Suppressor macrophage treated with lipopolysaccharide for 1 hour (primary cell): ENCODE results near the gene TCF12.

Source experiments
- DNase-seq, 3 donors: peaks; one replicate each; pipeline ENCODE4 v3.0.0-alpha.2; 2020 to 2022

The TCF12 gene

DNA sequence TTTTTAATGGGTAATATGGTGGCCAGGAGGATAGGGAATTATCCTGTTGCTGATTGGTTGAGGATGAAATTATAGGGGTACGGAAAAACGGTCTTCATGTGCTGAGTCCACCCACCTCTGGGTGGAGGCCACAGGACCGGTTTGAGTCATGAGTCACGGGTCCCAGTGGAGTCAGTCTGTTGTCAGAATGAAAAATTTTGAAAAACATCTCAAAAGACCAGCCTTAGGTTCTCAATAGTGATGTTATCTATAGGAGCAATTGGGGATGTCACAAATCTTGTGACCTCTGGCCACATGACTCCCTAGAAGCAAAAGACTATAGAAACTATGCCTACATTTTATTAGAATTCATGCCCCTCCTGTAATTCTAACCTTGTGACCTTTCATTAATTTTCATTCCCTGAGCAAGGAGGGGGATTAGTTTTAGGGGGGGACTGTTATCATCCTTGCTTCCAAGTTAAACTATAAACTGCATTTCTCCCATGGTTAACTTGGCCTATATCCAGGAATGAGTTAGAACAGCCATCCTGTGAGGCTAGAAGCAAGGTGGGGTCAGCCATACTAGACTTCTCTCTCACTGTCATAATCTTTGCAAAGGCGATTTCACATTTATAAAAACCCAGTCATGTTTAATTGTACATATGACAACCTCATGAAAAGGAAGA, 101.2 kb downstream of the TCF12 start:
- no peak for DNase-seq

DNA sequence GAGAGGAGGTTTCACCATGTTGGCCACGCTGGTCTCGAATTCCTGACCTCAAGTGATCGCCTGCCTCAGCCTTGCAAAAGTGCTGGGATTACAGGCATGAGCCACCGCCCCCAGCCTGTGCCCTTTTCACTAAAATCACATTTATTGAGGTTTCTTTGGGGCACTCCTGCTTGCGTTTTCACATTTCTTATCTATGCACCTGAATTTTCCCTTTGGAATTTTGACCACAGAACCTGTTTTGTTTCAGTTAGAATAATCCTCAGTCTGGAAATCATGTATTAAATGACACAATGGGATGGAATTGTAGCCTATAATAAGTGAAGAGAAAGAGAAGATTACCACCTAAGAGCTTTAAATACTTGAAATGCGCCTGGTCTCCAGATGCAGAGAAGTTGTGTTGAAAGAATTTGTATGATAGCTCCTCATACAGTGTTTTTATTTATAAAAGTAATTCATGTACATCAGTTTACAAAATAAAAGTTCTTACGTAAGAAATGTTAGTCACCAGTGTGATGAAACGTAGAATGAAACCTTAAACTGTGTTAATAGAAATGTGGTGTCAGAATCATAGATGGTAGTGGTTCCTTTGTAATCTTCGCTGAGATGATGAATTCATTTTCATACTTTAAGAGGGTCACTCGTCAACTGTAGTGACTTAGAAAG, 107.0 kb downstream of the TCF12 start:
- DNase-seq, result peak; percentile 39 to 81 (median 80)

DNA sequence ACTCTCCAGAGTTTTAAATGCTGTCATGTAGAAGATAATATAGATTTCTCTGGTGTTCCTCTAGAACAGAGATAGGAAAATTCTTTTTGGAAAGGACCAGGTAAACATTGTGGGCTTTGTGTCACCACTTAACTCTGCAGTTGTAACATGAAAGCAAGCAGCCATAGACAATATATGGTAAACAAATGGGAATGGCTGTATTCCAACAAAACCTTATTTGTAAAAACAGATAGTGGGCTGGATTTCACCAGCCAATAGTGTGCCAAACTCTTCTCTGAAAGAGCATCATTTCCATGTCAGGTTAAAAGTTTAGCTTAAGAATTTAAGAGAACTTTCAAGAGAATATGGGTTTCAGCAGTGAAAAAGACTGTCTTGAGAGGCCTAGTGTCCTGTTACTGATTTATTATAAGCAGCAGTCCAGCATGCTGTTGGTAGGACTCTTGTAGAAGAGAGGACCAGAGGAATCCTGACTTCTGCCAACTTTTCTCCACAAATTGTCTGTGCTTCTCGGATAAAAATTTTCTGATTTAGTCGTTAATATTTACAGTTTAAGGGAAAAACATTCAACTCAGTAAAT, 107.7 kb downstream of the TCF12 start:
- no peak for DNase-seq

DNA sequence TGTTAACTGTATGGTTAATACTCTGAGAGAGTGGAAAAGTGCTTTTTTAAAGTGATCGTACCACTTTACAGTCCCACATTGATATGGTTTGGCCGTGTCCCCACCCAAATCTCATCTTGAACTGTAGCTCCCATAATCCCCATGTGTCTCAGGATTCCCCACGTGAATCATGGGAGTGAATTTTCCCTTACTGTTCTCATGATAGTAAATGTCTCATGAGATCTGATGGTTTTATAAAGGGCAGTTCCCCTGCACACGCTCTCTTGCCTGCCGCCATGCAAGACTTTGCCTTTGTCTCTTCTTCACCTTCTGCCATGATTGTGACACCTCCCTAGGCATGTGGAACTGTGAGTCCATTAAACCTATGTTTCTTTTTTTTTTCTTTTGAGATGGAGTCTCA, 109.2 kb downstream of the TCF12 start:
- no peak for DNase-seq

DNA sequence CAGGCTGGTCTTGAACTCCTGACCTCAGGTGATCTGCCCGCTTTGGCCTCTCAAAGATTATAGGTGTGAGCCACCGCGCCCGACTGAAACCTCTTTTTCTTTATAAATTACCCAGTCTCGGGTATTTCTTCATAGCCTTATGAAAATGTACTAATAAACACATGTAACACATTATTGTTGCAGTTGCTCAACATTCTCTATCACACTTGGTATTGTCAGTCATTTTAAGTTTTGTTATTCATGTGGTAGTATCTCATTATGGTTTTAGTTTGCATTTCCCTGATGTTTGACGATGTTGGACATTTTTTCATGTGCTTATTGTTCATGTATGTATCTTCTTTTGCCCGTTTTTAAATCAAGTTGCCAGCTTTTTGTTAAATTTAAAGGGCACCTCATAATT, 109.7 kb downstream of the TCF12 start:
- no peak for DNase-seq

DNA sequence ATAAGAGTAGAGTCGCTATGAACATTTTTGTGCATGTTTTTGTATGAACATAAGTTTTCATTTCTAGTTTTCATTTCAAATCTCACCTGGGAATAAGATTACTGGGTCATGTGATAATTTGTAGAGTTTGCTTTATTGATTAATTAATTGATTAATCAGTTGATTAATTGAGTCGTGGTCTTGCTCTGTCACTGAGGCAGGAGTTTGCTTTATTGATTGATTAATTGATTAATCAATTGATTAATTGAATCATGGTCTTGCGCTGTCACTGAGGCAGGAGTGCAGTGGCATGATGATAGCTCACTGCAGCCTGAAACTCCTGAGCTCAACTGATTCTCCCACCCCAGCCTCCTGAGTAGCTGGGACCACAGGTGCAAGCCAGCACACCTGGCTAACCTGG, 111.6 kb downstream of the TCF12 start:
- no peak for DNase-seq

DNA sequence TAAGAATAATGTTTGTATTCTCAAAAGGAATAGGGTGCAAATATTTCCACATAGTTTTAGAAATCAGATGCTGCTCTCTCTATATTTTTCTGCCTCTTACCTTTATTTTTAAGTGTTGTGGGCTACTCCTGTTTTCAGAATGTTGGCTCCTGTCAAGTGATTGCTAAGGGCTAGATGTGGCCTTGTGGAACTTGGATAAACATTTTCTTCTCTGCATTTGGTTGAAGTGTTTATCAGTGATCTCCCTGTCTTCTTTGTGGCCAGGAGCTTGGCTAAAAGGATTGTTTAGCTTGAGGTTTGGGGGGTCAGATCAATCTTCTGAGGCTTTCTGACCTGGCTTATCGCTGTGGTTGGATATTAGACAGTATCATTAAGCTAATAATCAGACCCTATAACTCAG, 112.6 kb downstream of the TCF12 start:
- DNase-seq, result no peak

DNA sequence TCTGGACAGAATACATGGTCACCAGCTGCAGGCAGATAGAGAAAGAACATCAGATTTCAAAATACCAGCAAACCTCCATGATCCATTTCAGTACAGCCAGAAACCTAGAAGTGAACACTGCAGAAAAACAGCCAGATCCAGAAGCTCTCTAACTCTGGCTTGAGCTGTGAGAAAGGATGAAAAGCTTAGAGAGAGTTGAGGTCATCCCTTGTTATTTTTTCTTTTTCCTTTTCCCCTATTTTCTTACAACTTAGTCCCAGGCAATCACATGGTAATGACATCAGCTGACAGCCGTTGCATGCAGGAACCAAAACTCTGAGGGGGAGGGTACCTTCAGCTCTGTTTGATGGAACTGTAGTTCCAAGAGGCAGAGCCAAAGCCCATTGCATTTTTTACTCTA, 113.2 kb downstream of the TCF12 start:
- DNase-seq, result peak; percentile 83 to 85 (median 84)

DNA sequence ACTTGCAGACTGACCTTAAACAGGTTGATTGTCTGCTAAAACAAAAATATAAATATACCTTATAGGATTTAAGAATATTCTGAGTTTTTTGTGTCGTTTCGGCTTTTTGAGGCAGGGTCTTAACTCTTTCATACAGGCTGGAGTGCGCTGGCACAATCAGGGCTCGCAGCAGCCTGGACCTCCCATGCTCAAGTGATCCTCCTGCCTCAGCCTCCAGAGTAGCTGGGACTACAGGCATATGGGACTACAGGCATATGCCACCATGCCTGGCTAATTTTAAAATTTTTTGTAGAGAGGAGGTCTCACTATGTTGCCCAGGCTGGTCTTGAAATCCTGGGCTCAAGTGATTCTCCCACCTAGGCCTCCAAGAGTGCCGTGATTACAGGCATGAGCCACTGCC, 113.9 kb downstream of the TCF12 start:
- DNase-seq, result no peak

DNA sequence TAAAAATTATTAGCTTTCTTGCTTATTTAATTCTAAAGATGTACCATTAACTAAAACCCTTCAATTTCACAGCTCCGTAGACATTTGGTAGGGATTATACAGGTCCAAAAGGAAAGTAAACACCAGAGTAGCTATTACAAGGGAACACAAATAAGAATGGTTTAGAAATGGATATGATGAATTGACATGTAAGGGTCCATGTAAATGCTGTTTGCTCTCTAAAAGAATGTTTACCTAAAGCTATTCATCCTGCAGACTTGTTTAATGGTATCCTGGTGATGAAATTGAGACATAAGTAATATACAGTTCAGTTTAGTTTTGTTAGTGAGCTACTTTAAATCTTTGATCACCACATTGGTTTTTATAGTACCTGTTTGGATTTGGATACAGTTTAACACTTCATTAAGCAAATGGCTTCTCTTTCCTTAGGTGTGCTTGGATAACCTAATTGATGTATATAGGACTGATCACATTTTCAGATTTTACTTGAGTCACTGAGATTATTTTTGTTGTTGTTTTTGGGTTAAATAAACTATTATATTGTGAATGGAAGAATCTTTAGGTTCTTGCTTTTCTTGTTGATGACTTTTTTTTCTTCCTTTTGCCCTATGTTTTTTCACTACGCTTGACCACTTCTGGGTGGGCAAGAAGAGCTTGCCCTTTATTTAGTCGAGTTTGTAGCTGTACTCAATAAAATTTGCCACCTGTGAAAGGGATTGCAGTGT, 115.4 kb downstream of the TCF12 start:
- DNase-seq, result no peak

DNA sequence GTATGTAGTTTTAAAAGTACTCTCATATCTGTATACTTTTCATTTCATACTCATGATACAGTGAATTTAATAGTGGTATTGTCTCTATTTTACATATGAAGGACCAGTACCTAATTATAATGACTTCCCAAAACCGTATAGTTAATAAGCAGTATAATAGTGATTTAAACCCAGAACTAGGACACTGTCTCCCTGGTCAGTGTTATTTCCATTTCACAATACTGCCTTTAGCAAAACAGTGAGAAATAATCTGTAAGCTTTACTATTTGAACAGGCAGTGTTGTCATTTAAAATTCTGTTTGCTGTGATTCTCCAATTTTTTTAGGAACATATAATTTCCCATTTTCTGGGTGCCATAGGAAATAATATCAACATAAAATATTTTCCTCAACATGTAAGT, 116.2 kb downstream of the TCF12 start:
- no peak for DNase-seq

DNA sequence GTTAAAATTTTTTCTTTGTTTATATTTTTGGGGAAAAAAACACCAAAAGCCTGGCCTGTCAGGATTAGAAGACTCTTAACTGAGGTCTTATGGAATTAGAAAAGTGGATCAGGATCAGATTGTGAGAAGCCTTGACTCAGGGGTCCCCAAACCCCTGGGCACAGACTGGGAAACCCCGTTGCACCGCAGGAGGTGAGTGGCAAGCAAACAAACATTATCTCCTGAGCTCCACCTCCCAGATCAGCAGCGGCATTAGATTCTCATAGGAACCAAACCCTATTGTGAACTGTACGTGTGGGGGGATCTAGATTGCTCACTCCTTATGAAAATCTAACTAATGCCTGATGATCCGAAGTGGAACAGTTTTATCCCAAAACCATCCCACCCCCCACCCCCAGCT, 117.2 kb downstream of the TCF12 start:
- DNase-seq, result no peak

DNA sequence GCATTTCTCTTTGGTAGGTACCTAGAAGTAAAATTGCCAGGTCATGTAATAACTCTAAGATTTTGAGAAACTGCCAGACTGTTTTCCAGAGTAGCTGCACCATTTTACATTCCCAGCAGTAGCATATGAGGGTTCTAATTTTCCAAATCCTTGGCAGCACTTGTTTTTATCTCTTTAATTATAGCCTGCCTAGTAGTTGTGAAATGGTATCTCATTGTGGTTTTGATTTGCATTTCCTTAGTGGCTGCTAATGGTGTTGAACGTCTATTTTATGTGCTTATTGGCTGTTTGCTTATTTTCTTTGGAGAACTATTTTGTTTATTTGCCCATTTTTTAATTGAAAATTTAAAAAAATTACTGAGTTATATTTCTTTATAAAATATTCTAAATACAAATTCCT, 117.9 kb downstream of the TCF12 start:
- no peak for DNase-seq

DNA sequence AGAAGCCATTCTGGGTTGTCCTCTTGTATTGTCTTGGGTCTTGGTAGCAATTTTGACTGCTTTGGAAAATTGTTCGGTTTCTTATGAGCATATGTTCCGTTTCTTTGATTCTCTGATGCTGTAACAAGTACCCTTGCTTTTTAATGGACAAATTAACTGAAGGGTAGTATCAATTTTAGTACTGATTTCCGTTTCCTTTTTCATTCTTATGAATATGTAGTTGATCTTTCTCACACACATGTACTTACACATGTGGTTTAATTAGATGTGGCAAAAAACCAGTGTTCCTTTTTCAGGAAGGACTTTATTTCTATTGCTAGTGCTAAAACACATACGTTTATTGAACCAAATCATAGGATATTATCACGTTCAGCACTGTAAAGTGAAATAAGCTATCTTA, 119.1 kb downstream of the TCF12 start:
- DNase-seq, result no peak

DNA sequence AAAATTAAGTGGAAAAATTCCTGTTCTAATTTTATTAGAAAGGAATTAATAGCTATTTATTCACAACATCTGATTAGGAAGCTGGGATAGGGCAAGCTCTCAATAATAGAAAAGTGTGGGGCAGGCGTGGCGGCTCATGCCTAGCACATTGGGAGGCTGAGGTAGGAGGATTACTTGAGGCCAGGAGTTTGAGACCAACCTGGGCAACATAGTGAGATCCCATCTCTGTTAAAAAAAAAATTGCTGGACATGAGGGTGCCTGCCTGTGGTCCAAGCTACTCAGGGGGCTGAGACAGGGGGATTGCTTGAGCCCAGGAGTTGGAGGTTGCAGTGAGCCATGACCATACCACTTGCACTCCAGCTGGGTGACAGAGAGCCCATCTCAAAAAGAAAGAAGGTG, 119.6 kb downstream of the TCF12 start:
- no peak for DNase-seq

DNA sequence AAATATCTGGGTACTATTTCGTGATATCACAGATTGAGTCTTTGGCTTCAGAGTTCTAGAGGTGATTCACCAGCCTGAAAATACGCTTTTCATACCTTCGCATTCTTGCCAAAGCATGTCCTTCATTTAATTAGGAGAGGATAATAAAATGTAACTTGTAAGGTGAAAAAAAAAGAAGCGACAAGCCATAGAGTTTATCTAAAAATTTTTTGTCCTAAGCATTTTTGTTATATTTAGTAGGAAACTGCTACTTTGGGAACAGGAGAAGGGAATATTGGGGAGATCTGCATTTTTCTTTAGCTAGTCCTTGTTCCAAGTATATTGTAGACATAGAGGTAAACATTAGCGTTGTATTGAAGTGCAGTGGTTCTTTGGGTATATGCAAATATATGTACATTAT, 120.1 kb downstream of the TCF12 start:
- no peak for DNase-seq

DNA sequence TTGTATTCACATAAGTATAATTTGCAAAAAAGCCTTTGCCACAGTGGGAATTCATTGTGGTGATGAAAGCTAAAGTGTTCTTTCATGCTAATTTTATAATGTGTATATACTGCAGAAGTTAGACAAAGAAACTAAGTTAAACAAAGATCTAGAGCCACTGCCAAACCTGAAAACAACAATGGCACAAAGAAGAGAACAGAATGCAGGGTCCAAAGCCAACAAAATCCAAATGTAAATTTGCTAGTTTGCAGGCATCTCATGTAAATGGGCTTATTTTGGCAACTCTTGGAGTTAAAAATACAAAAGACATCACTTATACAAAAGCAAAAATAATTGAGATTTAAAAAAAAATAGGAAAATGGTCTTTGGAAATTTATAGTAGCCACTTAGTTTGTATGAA, 123.0 kb downstream of the TCF12 start:
- no peak for DNase-seq

DNA sequence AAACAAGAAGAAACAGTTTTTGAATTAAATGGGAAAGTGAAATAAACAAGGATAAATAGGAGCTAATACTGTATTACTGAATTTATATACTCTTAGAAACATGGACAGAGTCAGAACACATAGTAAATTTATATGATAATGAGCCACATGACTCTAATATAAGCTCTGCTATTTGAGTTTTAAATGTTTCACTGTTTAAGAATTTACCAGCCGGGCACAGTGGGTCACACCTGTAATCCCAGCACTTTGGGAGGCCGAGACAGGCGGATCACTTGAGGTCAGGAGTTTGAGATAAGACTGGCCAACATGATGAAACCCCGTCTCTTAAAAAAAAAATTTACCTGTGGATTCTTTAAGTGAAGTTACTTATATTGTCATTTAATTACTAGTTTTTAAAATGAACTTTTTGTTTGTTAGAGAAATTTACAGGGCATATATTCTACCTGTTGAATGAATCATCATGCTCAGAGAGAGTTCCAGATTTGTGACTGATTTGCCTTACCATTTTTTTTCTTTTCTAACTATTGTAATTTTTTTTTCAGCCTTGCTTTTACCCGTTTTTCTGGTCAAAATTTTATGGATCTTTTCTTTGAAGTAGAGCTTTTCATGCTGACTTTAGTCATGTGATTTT, 125.7 kb downstream of the TCF12 start:
- no peak for DNase-seq

DNA sequence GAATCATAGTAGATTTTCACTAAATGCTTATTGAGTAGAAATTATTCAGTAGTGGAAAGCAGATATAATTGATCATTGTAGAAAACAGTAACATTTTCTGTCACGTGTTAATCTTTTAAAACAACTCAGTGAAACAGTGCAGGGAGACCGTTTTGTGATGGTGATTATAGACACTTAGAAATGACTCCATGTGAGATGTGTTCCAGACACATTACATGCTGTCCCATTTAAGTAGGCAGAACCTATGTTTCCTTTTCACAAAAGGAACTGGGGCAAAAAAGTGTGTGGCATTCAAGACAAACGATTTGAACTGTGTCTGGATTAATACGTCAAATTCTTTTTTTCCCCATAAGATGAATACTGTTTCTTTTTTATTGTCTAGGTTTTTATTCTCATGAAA, 126.5 kb downstream of the TCF12 start:
- no peak for DNase-seq

DNA sequence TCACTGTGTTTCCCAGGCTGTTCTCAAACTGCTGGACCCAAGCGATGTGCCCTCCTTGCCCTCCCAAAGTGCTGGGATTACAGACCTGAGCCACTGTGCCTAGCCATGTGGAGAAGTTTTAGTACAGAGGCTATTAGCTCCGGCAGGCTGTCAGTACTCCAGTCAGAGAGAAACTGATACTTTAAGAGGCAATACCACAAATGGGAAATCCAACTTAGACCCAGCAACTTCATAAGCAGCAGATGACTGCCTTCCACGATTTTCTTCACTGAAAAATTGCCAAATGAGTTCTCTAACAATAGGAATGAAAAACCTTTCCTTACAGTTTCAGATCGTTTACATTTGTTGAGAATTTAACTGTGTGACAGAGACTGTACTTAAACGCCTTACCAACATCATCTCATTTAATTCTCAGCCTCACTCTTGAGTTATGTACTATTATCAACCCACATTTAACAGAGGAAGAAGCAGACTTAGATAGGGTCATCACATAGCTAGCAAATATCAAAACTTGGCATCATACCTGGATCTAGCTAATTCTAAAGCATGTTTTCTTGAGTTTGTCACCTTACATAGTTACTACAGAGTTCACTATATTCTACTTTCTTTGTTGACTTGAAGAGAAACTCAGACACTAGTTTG, 127.4 kb downstream of the TCF12 start:
- DNase-seq, result no peak

DNA sequence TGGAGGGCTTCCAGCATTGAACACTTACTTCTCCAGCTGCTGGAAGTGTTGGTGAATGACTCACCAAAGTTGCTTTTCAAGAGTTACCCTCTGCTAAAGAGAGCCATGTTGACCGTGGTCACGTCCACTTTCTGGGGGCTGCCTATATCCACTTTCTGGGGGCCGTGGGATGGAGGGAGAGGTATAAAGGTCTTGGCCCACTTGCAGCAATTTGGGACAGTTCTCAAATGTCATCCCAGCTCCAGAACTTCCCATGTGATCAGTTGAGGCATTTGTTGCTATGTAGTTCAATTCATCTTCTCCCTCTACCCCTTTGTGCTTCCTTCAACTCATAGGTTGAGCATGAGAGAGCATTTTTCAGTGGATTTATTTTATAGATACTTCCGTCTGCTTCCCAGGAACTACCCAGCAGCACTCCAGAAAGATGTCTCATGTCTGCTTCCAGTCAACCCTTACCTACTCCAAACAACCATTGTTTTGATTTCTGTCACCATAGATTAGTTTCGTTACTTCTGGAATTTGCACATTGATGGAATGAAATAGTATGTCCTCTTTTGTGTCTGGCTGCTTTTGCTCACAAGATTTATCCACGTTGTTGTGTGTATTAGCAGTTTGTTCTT, 130.6 kb downstream of the TCF12 start:
- DNase-seq, result no peak

DNA sequence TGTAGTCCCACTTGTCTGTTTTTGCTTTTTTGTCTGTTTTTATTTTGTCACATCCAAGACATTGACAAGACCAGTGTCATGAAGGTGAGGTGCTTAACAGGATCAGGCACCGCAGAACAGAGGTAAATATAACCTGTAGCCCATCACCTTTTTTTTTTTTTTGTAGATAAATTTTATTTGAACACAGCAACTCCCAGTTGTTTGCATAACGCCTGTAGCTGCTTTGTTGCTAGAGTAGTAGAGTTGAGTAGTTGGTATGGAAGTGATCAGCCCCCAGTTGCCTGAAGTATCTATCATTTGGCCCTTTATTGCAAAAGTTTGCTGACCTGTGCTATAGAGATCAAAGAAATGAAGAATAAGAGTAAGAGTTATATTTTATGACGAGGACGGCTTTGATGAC, 135.0 kb downstream of the TCF12 start:
- no peak for DNase-seq
